NCI-H2196 treated with DMSO at 0.1 percent for 48 hours (cell line): ENCODE data around the gene ZNF805.
"Not testable (repeated sequence)": the region's sequence is repeated elsewhere in the genome, so short reads cannot be mapped to it uniquely, and the experiment has no call there.

ENCODE experiments used
- DNase-seq: peaks from one replicate; lab custom pipeline; 2025; ENCODE audit not compliant: unreplicated experiment; lab: John Stamatoyannopoulos, UW

ZNF805 gene

GRCh38 chr19:57267291-57267690, 26.9 kb downstream of the ZNF805 start:
- DNase-seq, result no peak

DNA sequence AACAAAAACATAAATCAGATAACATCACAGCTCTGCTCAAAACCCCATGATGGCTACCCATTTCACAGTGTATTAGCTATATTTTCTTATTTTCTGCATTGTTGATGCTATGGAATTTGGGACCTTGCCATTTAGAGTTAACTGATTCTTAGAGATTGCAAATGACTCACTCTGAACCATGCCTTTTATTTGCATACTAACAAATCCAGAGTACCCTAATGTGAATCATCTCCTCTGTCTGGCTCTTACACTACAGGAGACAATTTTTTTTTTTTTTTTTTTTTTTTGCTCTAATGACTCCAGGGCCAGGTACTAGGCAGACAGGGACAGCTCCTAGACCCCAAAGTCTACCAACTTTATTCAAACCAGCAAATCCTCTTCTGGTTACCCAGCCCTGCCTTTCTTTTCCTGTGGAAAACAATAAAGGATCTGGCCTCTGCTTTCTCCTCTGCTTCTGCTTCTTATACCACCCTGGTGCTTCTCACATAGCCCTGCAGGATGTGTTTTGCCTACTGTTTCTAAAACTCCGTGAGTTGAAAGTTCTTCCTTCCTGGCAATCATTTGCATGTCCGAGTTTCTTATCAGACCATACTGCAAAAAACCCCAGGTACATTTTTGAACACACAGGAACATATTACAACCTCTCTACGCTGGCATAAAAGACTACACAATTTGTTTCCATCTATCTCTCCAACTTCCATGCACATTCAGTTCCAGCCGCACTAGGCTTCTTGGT, 29.3 kb downstream of the ZNF805 start:
- DNase-seq, result no peak

DNA sequence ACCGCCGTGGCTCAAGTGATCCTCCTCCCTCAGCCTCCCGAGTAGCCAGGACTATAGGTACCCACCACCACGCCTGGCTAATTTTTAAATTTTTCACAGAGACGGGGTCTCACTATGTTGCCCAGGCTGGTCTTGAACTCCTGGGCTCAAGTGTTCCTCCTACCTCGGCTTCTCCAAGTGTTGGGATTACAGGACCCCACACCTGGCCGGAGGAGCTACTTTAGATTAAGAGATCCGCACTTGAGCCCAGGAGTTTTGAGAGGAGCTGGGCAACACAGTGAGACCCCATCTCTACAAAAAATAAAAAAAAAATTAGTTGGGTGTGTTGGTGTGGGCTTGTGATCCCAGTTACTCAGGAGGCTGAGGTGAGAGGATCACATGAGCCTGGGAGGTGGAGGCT, 30.8 kb downstream of the ZNF805 start:
- no peak for DNase-seq

DNA sequence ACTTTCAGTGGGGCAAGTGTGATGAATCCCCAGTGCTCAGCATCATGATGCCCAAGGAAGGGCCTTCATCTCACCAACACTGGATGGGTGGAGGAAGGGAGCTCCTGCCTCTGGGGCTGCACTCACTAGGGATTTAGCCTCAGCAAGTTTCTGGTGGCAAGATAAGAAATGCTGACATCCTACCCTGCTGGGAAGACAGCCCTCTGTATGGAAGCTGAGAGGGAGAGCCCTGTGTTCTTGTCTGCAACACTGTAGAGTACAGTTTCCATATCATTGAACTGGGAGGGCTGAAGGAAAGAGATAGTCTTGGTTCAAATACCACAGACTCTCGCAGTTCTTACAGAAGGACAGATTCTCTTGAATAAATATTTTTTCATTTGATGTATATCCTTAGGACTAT, 32.6 kb downstream of the ZNF805 start:
- DNase-seq, result no peak

DNA sequence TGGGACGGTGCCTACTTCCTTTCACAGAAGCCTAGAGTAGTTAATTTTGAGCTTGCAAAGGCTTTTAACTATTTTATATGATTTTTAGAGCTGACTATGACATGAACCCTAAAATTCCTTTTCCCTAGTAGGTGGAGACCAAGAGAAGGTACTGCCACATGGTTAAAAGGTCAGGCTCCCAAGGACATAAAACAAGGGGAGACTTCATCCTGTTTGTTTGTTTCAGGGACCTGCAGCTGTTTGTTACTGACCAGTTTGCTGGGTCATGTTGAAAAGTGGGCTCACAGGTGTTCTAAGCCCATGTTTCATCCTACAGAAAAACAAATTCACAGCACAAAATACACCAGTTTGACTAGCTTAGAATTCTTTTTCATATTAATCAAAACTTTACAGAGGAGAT, 36.0 kb downstream of the ZNF805 start:
- DNase-seq, result no peak

- DNase-seq, result not testable (repeated sequence)
These were observed 38.0 kb downstream of the ZNF805 start for GRCh38 chr19:57278481-57278880.

DNA sequence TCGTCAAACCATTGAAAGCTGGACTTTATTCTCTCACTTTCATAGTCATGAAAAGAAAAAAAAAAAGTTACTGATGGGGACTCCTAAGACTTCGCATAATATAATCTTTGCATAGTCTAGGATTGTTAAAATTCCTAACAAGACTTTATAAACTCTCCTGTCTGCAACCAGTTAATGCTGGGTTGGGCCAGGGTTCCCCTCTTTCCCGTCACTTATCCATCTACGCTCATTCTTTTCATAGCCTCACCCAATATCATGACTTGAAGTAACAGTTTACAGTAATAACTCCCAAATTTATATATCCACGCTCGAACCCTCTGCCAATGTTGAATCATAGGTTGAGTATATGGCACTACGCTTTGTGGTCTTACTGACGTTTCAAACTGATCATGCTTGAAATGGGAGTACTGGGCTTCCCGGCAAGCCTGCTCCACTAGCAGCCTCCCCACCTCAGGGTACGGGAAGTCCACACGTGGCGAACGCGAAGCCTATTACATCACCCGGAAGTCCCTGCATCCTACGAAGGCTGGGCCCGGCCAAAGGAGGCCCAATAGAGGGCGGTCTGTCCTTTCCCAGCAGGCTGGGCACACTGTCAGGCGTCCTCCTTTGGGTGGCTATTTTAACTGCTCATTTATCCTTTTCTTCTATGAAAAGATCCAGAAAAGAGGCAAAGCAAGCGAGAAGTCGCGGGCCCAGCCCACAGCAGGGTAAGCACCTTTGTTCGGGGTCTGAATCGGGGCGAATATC, 39.2 kb downstream of the ZNF805 start:
- DNase-seq, result peak; percentile 93

GRCh38 chr19:57280165-57280961, 39.9 kb downstream of the ZNF805 start, which contains the start of gene ZNF460:
TSS of gene ZNF460 (plus strand) at chr19:57280485. CDS start at chr19:57280807, 322 bp downstream.
- DNase-seq, result peak; percentile 86

DNA sequence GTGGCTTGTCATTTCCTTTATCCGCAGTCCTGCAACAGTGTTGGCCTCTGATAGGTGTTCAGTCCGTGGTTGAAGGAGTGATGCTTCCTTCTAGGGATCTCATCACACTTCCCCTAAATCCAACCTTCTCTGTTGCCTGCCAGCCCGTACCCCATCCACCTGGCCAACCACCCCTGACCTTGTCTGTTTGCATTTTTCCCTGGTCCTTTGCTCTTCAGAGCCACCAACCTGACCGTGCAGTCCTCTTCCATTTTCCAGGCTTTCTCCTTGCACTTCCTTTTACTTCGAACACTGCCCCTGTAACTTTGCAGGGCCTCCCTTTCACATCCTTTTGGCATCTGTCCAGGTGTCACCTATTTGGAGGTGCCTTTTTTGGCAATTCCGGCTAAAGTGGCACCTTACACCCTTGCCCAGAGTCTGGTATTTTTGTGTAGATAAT, 40.5 kb downstream of the ZNF805 start:
- DNase-seq, result no peak

DNA sequence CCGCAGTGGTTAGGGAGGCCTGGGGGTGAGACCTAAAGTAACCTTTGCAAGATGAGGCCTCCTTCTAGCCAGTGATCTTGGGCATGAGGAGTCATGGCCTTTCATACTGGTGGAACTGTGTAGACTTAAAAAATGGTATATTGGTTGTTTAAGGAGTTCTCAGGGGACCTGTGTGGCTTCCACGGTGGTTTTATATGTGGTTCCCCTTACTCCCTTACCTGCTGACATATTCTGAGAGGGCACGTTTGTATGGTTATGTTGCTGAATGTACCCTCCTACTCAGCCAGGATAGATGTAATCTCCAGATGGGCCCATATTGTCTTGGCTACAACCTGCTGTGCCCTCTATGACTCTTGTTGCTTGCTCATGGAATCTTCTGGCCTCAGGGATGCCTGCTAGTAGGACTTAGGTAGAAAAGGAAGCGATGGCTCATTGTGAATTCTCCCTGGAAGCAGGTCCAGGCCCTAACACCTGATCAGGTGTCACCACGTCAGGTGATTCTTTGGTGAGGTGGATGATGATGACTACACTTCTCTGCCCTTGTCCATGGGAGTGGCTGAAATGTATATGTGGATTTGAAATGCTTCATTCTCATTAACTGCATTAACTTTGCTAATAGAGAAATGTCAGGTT, 41.7 kb downstream of the ZNF805 start:
- DNase-seq, result no peak

DNA sequence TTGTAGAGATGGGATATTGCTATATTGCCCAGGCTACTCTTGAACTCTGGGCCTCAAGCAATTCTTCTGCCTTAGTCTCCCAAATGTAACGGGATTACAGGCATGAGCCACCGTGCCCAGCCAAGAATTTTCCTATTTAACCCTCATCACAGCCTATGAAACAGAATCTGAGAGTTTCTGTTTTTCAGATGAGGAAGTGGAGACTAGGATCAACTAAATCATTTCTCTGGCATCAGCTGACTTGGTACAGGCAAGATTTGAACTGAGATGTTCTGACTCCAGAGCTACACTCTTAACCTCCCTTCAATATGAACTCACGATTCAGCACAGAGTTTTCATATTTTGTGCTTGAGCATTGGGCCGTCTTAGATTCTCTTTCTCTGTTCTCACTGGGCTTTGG, 47.9 kb downstream of the ZNF805 start:
- DNase-seq, result no peak

DNA sequence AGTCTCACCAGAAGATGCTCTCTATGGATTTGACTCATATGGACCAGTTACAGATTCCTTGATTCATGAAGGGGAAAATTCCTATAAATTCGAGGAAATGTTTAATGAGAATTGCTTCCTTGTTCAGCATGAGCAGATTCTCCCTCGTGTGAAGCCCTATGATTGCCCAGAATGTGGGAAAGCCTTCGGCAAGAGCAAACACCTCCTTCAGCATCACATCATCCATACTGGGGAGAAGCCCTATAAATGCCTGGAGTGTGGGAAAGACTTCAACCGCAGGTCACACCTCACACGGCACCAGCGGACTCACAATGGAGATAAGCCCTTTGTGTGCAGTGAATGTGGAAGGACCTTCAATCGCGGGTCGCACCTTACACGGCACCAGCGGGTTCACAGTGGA, 50.5 kb downstream of the ZNF805 start:
- no peak for DNase-seq

- DNase-seq, result no peak
These were observed 52.1 kb downstream of the ZNF805 start for GRCh38 chr19:57292547-57292946.

DNA sequence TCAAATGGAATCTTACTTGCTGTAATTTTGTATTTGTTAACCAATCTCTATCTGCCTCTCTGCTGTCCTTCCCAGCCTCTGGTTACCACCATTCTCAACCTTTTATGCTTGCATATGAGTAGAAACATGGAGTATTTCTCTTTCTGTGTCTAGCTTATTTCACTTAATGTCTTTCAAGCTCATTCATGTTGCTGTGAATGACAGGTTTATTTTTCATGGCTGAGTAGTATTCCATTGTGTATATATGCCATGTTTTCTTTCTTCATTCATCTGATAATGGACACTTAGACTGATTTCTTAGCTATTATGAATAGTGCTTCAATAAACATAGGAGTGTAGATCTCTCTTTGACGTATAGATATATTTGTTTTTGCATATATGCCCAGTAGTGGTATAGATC, 53.3 kb downstream of the ZNF805 start:
- no peak for DNase-seq

- no peak for DNase-seq
These were observed 61.6 kb downstream of the ZNF805 start for GRCh38 chr19:57302020-57302465.

DNA sequence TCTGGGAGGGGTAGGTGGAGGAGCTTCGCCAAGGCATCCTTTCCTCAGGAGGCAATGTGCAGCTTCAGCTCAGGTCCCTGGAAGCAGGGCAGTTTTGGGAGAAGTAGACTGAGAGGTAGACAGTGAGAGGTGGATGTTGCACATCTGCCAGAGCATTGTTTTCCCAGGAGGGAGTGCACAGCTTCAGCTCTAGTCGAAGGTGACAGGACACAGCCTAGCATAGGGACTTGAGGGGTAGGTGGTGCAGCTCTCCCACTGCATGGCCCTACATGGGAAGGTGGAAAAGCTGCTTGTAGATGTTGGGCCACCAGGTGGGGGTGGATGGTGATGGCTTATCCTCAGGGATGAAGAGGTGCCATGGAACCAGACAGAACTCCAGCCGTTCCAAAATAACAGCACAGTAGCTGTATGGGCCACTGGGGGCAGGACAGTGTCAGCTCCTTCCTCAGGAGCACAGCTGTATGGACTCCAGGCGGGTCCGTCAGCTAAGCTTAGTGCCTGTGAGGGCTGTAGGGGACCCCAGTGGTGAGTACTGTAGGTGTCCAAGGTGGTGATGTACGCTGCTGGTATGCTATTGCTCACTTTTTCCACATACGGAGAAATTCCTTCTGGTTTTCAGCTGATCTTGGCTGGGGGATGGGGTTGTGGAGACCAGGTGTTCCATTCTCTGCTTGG, 62.4 kb downstream of the ZNF805 start:
- no peak for DNase-seq
